Muscle layer of colon (tissue), 2 donors: ENCODE data around the gene MYO18B.

Experiments
- H3K27ac ChIP-seq: one replicate; pipeline ENCODE4 v1.7.0; 2013; ENCODE audit warnings: low read depth, mild to moderate bottlenecking, low read length, moderate library complexity
- H3K27me3 ChIP-seq, 2 donors: one replicate each; pipeline ENCODE4 v1.7.0; 2013; ENCODE audit warnings: low read length in 2 of 2, mild to moderate bottlenecking in 2 of 2; ENCODE audit not compliant: insufficient read depth in 2 of 2, control insufficient read depth in 1 of 2
- H3K36me3 ChIP-seq: one replicate; pipeline ENCODE4 v1.7.0; 2013; ENCODE audit warnings: mild to moderate bottlenecking, low read length; ENCODE audit not compliant: insufficient read depth
- H3K4me1 ChIP-seq: one replicate; pipeline ENCODE4 v1.7.0; 2013; ENCODE audit warnings: mild to moderate bottlenecking, low read length; ENCODE audit not compliant: insufficient read depth
- H3K4me3 ChIP-seq, 2 donors: one replicate each; pipeline ENCODE4 v1.7.0; 2013; ENCODE audit warnings: low read length in 2 of 2, low read depth in 1 of 2, mild to moderate bottlenecking in 1 of 2, moderate library complexity in 1 of 2
- H3K9ac ChIP-seq: one replicate; pipeline ENCODE4 v1.7.0; 2013; ENCODE audit warnings: low read length
- H3K9me3 ChIP-seq: one replicate; pipeline ENCODE4 v1.7.0; 2013; ENCODE audit warnings: mild to moderate bottlenecking, low read length
- donor health status: abdominal sarcoma.
- donor health status: Adenocarcinoma of cecum.

The MYO18B gene

DNA sequence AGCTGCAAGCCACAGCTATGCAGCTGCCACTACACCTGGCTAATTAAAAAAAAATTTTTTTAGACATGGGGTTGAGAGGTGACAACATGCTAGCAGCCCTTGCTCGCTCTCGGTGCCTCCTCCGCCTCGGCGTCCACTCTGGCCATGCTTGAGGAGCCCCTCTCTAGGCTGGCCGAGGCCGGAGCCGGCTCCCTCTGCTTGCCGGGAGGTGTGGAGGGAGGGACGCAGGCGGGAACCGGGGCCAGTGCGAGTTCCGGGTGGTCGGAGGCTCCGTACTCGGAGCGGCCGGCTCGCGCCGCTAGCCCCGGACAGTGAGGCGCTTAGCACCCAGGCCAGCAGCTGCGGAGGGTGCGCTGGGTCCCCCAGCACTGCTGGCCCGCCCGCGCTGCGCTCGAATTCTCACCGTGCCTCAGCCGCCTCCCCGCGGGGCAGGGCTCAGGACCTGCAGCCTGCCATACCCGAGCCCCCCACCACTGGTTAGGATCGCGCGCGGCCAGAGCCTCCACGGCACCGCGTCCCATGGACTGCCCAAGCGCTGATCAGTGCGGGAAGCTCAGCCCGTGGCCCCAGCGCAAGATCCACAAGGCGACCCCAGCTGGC lies 10.7 kb downstream of the MYO18B start:
- no peak overlapping the region for H3K4me3 ChIP-seq
- H3K36me3 ChIP-seq, result no peaks in the 10 kb centered on the region
- no peak overlapping the region for H3K27ac ChIP-seq
- H3K9ac ChIP-seq, result no peak overlapping the region
- H3K9me3 ChIP-seq, result no peaks in the 10 kb centered on the region
- H3K27me3 ChIP-seq, result no peaks in the 10 kb centered on the region
- H3K4me1 ChIP-seq, result peaks cover 5% of the 10 kb centered on the region

- Histone ChIP-seq H3K4me1 (peaks cover 5% of the 10 kb centered on the region), H3K9me3 (no peaks in the 10 kb centered on the region), H3K9ac (no peak overlapping the region), H3K27me3 (no peaks in the 10 kb centered on the region), H3K36me3 (no peaks in the 10 kb centered on the region), H3K27ac (no peak overlapping the region), H3K4me3 (no peak overlapping the region)
These were observed 11.3 kb downstream of the MYO18B start for GRCh38 chr22:25753252-25753651.

GRCh38 chr22:25754527-25755202 lies 12.7 kb downstream of the MYO18B start:
- peak overlapping the region; percentile 27 for H3K9ac ChIP-seq
- no peaks in the 10 kb centered on the region for H3K9me3 ChIP-seq
- peaks cover 5% of the 10 kb centered on the region for H3K4me1 ChIP-seq
- H3K4me3 ChIP-seq, result no peak overlapping the region
- no peaks in the 10 kb centered on the region for H3K27me3 ChIP-seq
- peak overlapping the region; percentile 23 for H3K27ac ChIP-seq
- H3K36me3 ChIP-seq, result no peaks in the 10 kb centered on the region

- no peak overlapping the region for H3K4me3 ChIP-seq
- no peak overlapping the region for H3K27ac ChIP-seq
- no peaks in the 10 kb centered on the region for H3K36me3 ChIP-seq
These were observed 15.7 kb downstream of the MYO18B start for GRCh38 chr22:25757686-25758085.

GRCh38 chr22:25758316-25758715 lies 16.3 kb downstream of the MYO18B start:
- Histone ChIP-seq H3K9me3 (no peaks in the 10 kb centered on the region), H3K4me1 (peaks cover 5% of the 10 kb centered on the region), H3K27me3 (no peaks in the 10 kb centered on the region), H3K36me3 (no peaks in the 10 kb centered on the region), H3K4me3 (no peak overlapping the region), H3K27ac (no peak overlapping the region), H3K9ac (no peak overlapping the region)

More at GRCh38 chr22:25757686-25758085, 15.7 kb downstream of the MYO18B start:
- Histone ChIP-seq H3K27me3 (no peaks in the 10 kb centered on the region), H3K9me3 (no peaks in the 10 kb centered on the region), H3K4me1 (peaks cover 5% of the 10 kb centered on the region), H3K9ac (no peak overlapping the region)

DNA sequence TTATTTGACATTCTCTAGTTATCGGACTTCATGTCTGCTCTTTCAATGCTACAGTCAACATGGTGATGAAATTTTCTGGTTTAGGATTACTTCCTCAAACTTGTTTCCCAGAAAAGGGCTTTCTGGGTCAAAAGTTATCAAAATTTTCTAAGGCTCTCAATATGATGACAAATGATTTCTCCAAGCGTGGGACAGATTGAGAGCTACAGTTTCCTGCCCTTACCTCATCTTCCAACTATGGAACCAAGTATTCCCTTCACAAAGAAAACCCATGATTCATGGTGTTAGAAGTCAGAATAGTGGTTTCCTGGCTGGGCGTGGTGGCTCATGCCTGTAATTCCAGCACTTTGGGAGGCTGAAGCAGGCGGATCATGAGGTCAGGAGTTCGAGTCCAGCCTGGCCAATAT lies 17.8 kb downstream of the MYO18B start:
- H3K27me3 ChIP-seq, result no peaks in the 10 kb centered on the region
- no peak overlapping the region for H3K27ac ChIP-seq
- H3K4me1 ChIP-seq, result peaks cover 5% of the 10 kb centered on the region
- H3K9me3 ChIP-seq, result no peaks in the 10 kb centered on the region
- no peak overlapping the region for H3K4me3 ChIP-seq
- H3K36me3 ChIP-seq, result no peaks in the 10 kb centered on the region
- H3K9ac ChIP-seq, result no peak overlapping the region

DNA sequence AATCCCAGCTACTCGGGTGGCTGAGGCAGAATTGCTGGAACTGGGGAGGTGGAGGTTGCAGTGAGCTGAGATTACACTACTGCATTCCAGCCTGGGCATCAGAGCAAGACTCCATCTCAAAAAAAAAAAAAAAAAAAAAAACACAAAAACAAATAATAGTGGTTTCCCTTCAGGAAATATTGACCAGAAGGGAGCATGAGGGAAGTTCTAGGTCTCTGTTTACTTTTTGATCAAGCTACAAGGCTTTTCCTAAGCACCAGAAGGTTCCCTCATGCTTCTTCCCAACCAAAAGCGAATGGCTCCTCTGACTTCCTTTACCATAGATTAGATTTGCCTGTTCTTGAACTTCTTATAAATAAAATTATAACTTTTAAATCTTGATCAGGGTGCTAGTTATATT lies 18.3 kb downstream of the MYO18B start:
- Histone ChIP-seq H3K9me3 (no peaks in the 10 kb centered on the region), H3K36me3 (no peaks in the 10 kb centered on the region), H3K4me1 (peaks cover 3% of the 10 kb centered on the region), H3K9ac (no peak overlapping the region), H3K27ac (no peak overlapping the region), H3K27me3 (no peaks in the 10 kb centered on the region), H3K4me3 (no peak overlapping the region)

DNA sequence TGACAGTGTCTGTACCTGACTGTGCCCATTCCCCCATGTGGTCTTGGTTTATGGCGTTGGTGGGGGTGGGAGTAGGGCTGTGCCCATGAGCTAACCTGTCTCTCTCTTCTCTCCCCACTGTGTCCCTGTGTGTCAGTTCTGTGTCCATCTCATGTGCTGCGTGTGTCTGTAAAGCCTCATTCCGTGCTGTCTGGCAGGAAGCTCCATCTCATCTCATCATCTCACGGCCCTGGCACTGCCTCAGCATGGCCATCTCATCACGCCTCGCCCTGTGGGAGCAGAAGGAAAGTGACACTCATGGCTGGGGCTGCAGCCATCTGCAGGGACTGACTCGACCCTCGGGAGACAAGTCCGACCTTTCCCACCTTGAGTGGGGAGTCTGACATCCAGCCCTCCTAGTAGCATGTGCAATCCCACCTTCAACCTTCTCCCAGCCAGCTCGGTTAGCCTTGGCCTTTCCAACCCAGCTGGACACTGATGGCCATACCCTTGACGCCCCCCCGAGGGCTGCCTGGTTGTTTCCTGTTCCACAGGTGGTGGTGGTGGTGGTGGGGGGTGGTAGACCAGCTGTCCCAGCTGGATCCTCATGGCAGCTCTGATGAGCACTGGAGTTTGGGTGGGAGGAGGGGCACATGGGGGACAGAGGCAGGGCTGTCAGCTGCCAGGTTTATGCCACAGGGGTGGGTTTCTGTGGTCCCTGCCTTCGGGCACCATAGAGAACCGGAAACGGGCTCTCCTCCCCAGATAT lies 19.0 kb downstream of the MYO18B start:
- no peak overlapping the region for H3K9ac ChIP-seq
- H3K4me3 ChIP-seq, result no peak overlapping the region
- no peaks in the 10 kb centered on the region for H3K4me1 ChIP-seq
- H3K36me3 ChIP-seq, result no peaks in the 10 kb centered on the region
- H3K9me3 ChIP-seq, result no peaks in the 10 kb centered on the region
- H3K27ac ChIP-seq, result no peak overlapping the region
- no peaks in the 10 kb centered on the region for H3K27me3 ChIP-seq

- H3K27me3 ChIP-seq, result no peaks in the 10 kb centered on the region
- no peak overlapping the region for H3K4me3 ChIP-seq
- H3K36me3 ChIP-seq, result no peaks in the 10 kb centered on the region
- H3K9ac ChIP-seq, result no peak overlapping the region
- peaks cover 9% of the 10 kb centered on the region for H3K9me3 ChIP-seq
- H3K27ac ChIP-seq, result no peak overlapping the region
- H3K4me1 ChIP-seq, result no peaks in the 10 kb centered on the region
These were observed 20.2 kb downstream of the MYO18B start for GRCh38 chr22:25762147-25762546.

GRCh38 chr22:25763239-25763777 lies 21.3 kb downstream of the MYO18B start:
- Histone ChIP-seq H3K4me3 (no peak overlapping the region), H3K9me3 (peaks cover 10% of the 10 kb centered on the region), H3K27me3 (no peaks in the 10 kb centered on the region), H3K36me3 (no peaks in the 10 kb centered on the region), H3K27ac (no peak overlapping the region), H3K4me1 (no peaks in the 10 kb centered on the region), H3K9ac (no peak overlapping the region)

DNA sequence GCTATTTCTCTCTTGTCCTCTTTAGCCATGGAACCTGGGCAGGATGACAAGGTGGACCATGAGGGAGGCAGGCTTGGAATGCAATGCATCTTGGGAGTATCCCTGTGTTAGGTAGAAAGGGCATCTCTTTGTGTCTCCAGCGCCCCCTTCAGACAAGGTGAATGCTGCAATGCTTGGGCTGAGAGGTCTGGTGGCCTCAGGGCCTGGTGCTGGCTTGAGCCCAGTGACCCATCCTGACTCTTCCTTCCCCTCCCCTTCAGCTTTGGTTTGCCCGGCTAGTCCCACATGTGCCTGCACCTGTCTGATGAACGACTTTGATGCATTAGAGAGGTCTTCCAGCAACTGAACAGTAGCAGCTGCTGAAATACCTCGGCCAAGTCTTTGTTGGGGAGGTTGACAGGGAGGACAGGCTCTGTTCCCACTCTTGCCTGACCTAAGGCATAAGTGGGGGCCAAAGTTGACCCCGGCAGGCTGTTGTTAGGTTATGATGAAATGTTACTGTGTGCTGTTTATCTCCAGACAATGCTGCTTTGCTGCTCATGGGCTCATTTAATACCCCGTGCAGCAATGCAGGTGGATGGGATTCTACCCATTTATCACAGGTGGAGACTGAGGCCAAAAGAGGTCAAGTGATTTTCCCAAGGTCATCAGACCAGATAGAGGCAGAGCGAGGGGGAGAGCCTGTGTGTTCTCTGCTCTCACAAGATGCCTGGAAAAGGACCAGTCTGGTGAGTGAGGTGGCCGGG lies 22.5 kb downstream of the MYO18B start:
- Histone ChIP-seq H3K27me3 (no peaks in the 10 kb centered on the region), H3K36me3 (no peaks in the 10 kb centered on the region), H3K4me1 (no peaks in the 10 kb centered on the region), H3K9ac (no peak overlapping the region), H3K27ac (no peak overlapping the region), H3K9me3 (peaks cover 10% of the 10 kb centered on the region), H3K4me3 (no peak overlapping the region)
